Psoas muscle (tissue), 8 donors: ENCODE results near the gene VPS54. TPM values are rescaled to one million over a fixed set of nuclear protein-coding genes. Genes with fewer than 3 reads are reported as not detected.
A peak's percentile ranks its signal among the peaks of the same experiment; 100 is the strongest.
"Not testable (repeated sequence)": the region's sequence is repeated elsewhere in the genome, so short reads cannot be mapped to it uniquely, and the experiment has no call there.

Experiments used
- ATAC-seq, 4 donors: fragments of 200-7000 bp; cut with Tn5 transposase; one replicate each; pipeline ENCODE4 v1.9.1; 2020; ENCODE audit warnings: moderate library complexity in 3 of 4, mild to moderate bottlenecking in 2 of 4
- DNase-seq, 2 donors: peaks; one replicate each; pipeline ENCODE4 v3.0.0-alpha.2; 2020
- H3K27ac ChIP-seq: fragments of 200-600 bp; one replicate; pipeline ENCODE4 v1.8.0; 2022
- H3K27me3 ChIP-seq, 3 donors: fragments of 200-600 bp in 1 of 3; one replicate each; pipeline versions ENCODE4 v1.6.1 to v1.8.0; 2013 to 2022; ENCODE audit warnings: low read length in 2 of 3, mild to moderate bottlenecking in 2 of 3, moderate library complexity in 1 of 3; ENCODE audit not compliant: insufficient read depth in 3 of 3
- H3K36me3 ChIP-seq, 2 donors: fragments of 200-600 bp in 1 of 2; one replicate each; pipeline versions ENCODE4 v1.6.1 to v1.8.0; 2013 to 2022; ENCODE audit warnings: low read depth in 1 of 2, mild to moderate bottlenecking in 1 of 2, moderate library complexity in 1 of 2; ENCODE audit not compliant: insufficient read depth in 1 of 2
- H3K4me1 ChIP-seq: fragments of 200-600 bp; one replicate; pipeline ENCODE4 v1.8.0; 2022
- H3K4me3 ChIP-seq: fragments of 200-600 bp; one replicate; pipeline ENCODE4 v1.8.0; 2022; ENCODE audit warnings: mild to moderate bottlenecking
- H3K9me3 ChIP-seq: fragments of 200-600 bp; one replicate; pipeline ENCODE4 v1.8.0; 2022
- WGBS, 3 donors: extraction: QIAGEN DNeasy Blood & Tissue Kit; methylation state at CpG; one replicate each; pipeline versions ENCODE4 v1.1.6 to v1.1.7; 2013; 5-methylcytosine and 5-hydroxymethylcytosine counted together
- intact Hi-C, 2 donors: fragments of 100-400 bp; cut with DNase I; formaldehyde crosslinking; loops; one replicate each; pipeline versions ENCODE4 v1.11.0 to v1.14.2; 2022
- polyA plus RNA-seq, 3 donors: library from polyadenylated mRNA; stranded (reverse); fragments of 200-250 nt; gene quantifications; one replicate each; pipeline ENCODE4 v1.2.3, GENCODE V29; 2013
- total RNA-seq, 4 donors: library from RNA; stranded (reverse); fragmentation: NEBNext Ultra II Directional in 2 of 4; extraction: Animal tissue kit (Norgen Biotek cat#: 25700) in 2 of 4; gene quantifications; one replicate each; pipeline versions ENCODE4 v1.2.1 to v1.2.4, GENCODE V29; 2021 to 2023
- TF ChIP-seq, protein P1 (sequence below): fragments of 200-600 bp; IDR thresholded peaks from one replicate; pipeline ENCODE4 v1.8.0; 2022; ENCODE audit warnings: antibody characterized with exemption
- donor health status: healthy with polysubstance abuse.
- donor health status: DM: no; HTN: no; CAD: no; lungs with moderate emphysema.
- donor health status: Bipolar disorder and iron deficiency.
- donor health status: healthy.
- donor health status: DM: yes; HTN: yes; CAD: no.
- donor health status: DM: no; HTN: no; CAD: no.
- donor health status: DM: no; HTN: no; CAD: no.
- donor health status: DM: yes; HTN: yes; CAD: no.

Gene VPS54
- total and polyA plus RNA-seq, 7 donors, result 5.1 to 9.9 (median 8.2) TPM

DNA sequence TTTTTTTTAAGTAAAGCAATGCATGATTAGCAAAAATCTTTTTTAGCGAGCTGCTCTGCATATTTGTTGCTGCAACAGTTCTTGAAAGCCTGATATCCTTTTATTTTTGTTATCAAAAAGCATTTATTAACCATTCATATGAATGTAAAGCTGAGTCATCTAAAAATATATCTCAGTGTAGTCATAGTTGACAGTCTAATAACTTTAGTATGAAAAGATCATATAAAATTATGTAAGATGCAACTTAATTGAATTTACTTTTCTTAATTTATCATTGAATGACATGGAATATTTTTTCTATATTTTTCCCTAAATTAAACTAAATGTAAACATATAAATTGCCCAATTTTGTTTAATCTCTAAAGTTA, 169.0 kb downstream of the VPS54 start:
- ATAC-seq (no peak), DNase-seq (no peak)
- 73 to 75% (median 75%) methylated on average over 1 of the region's 1 CpG for WGBS, 3 donors
- peak overlapping the region; percentile 33 for H3K4me3 ChIP-seq
- intact Hi-C loops, result no loop called here
- TF ChIP-seq, protein P1, sequence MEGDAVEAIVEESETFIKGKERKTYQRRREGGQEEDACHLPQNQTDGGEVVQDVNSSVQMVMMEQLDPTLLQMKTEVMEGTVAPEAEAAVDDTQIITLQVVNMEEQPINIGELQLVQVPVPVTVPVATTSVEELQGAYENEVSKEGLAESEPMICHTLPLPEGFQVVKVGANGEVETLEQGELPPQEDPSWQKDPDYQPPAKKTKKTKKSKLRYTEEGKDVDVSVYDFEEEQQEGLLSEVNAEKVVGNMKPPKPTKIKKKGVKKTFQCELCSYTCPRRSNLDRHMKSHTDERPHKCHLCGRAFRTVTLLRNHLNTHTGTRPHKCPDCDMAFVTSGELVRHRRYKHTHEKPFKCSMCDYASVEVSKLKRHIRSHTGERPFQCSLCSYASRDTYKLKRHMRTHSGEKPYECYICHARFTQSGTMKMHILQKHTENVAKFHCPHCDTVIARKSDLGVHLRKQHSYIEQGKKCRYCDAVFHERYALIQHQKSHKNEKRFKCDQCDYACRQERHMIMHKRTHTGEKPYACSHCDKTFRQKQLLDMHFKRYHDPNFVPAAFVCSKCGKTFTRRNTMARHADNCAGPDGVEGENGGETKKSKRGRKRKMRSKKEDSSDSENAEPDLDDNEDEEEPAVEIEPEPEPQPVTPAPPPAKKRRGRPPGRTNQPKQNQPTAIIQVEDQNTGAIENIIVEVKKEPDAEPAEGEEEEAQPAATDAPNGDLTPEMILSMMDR, result no peak
- H3K36me3 ChIP-seq, result peaks cover 0 to 2% of the 10 kb centered on the region in 2 donors
- no peaks in the 10 kb centered on the region for H3K9me3 ChIP-seq
- H3K27ac ChIP-seq, result peak overlapping the region; percentile 47
- no peaks in the 10 kb centered on the region for H3K27me3 ChIP-seq
- peaks cover 91% of the 10 kb centered on the region for H3K4me1 ChIP-seq

DNA sequence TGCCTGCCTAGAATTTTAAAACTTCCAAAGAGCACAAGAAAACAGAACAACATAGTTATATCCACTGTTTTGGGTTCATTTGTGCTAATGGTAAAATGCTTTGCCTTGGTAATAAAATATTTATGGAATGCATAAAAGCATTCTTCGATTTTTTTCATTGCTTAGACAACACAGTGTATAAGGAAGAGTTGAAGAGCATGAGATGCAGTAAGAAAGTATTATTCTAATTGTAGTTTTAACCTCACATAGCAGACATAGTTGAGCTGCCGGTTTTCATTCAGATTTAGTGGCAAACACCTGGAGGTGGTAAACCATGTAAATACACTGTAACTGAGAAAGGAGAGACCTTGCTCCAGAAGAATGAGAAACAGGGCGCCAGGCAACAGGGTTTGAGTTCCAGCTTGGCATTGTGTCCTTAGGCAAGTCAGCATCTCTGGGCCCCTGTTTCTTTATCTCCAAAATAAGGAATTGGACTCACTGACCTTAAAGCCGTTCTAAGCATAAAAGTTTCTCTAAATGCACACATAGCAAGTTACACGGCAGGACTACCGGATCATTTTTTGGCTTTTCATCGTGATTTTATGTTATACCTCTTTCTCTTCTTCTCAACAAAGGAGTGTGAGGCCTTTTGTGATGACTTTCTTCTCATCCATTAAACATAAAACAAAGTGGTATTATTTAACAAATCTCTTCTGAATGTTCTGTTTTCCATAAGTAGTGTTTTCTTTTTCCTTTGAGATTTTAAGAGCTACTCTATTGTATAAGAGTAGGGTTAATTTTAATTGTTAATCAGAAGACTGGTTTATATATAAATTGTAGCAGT, 169.6 kb downstream of the VPS54 start:
- Histone ChIP-seq H3K4me1 (peaks cover 93% of the 10 kb centered on the region), H3K4me3 (peak overlapping the region; percentile 33), H3K27me3 (no peaks in the 10 kb centered on the region), H3K27ac (peak overlapping the region; percentile 47), H3K36me3 (peaks cover 0 to 2% of the 10 kb centered on the region in 2 donors), H3K9me3 (no peaks in the 10 kb centered on the region)
- DNase-seq, result no peak
- 20 to 39% (median 29%) methylated on average over 7 of the region's 7 CpGs for WGBS, 3 donors
- no peak for ATAC-seq
- intact Hi-C loops, result no loop called here
- TF ChIP-seq, protein P1, result no peak

DNA sequence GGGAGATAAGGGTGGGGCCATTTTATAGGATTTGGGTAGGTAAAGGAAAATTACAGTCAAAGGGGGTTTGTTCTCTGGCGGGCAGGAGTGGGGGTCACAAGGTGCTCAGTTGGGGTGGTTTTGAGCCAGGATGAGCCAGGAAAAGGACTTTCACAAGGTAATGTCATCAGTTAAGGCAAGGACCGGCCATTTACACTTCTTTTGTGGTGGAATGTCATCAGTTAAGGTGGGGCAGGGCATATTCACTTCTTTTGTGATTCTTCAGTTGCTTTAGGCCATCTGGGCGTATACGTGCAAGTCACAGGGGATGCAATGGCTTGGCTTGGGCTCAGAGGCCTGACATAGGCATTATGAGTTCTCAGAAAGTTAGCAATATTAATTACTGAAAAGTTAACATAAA, 171.7 kb downstream of the VPS54 start:
- H3K27me3 ChIP-seq, intact Hi-C loops, H3K4me3 ChIP-seq, DNase-seq, ATAC-seq, H3K36me3 ChIP-seq, H3K9me3 ChIP-seq: not testable (repeated sequence)
- WGBS, 3 donors, result 77 to 98% (median 88%) methylated on average over 4 of the region's 4 CpGs
- Histone ChIP-seq H3K4me1 (peaks cover 84% of the 10 kb centered on the region), H3K27ac (peak overlapping the region; percentile 11)

- Histone ChIP-seq H3K27me3 (no peaks in the 10 kb centered on the region), H3K4me1 (peaks cover 73% of the 10 kb centered on the region), H3K9me3 (no peaks in the 10 kb centered on the region), H3K36me3 (peaks cover 0 to 2% of the 10 kb centered on the region in 2 donors), H3K4me3 (peak overlapping the region; percentile 76), H3K27ac (peak overlapping the region; percentile 27)
- intact Hi-C loops, result no loop called here
- TF ChIP-seq, protein P1, result no peak
- WGBS, 3 donors, result 6 to 29% (median 15%) methylated on average over 1 of the region's 1 CpG
- ATAC-seq (no peak), DNase-seq (no peak)
Measured at GRCh38 chr2:63846487-63846886, 172.7 kb downstream of the VPS54 start.

- intact Hi-C loops, result no loop called here
- H3K9me3 ChIP-seq, result no peaks in the 10 kb centered on the region
- H3K4me1 ChIP-seq, result peaks cover 70% of the 10 kb centered on the region
- peak overlapping the region; percentile 12 for H3K27ac ChIP-seq
- H3K27me3 ChIP-seq, result no peaks in the 10 kb centered on the region
- ATAC-seq (no peak), DNase-seq (no peak)
- H3K4me3 ChIP-seq, result peak overlapping the region; percentile 76
- H3K36me3 ChIP-seq, result peaks cover 0 to 2% of the 10 kb centered on the region in 2 donors
- TF ChIP-seq, protein P1, result no peak
- 74 to 84% (median 77%) methylated on average over 3 of the region's 3 CpGs for WGBS, 3 donors
Measured at GRCh38 chr2:63845866-63846265, 173.4 kb downstream of the VPS54 start.
